ENCODE results near the gene SAE1. TPM values are rescaled to one million over a fixed set of nuclear protein-coding genes. Genes with fewer than 3 reads are reported as not detected.

SAE1 gene
- total RNA-seq, 4 donors from 2014 or later: 27.3 to 85.4 (median 51.8) TPM

- Histone ChIP-seq H3K4me3 (peak overlapping the region in 3 of 4 donors; percentile 83 to 98 (median 96)), H3K9me3 (no peaks in the 10 kb centered on the region), H3K36me3 (no peaks in the 10 kb centered on the region), H3K4me1 (peaks cover 12 to 65% (median 45%) of the 10 kb centered on the region in 4 donors), H3K27ac (peak overlapping the region; percentile 97 to 100 (median 99)), H3K27me3 (no peaks in the 10 kb centered on the region)
- no peak for TF ChIP-seq EP300 (IDR thresholded peaks at IDR 0.05; ENCODE audit: low read depth)
- TF ChIP-seq POLR2AphosphoS5 (IDR thresholded peaks at IDR 0.05): no peak
- TF ChIP-seq POLR2A (IDR thresholded peaks at IDR 0.05): no peak
- TF ChIP-seq CTCF (IDR thresholded peaks at IDR 0.05): no peak
- peak; percentile 29 for DNase-seq
- in situ Hi-C loops (cut with MboI; ENCODE audit: low pct_ligation_motif_present in 1 of 4, low pct_unique_long_range_greater_than_20kb in 1 of 4, low sequenced_read_pairs in 3 of 4) (no loop called here), intact Hi-C loops (cut with DNase I; ENCODE audit: low total_unique reads) (no loop called here)
- 14 to 35% methylated on average over 2 to 10 of the region's 10 CpGs for WGBS, 2 donors (ENCODE audit: low coverage in 1 of 2)
These were observed 98.5 kb downstream of the SAE1 start for GRCh38 chr19:47228937-47229675.

GRCh38 chr19:47229676-47230053, 99.0 kb downstream of the SAE1 start:
- TF ChIP-seq POLR2AphosphoS5 (IDR thresholded peaks at IDR 0.05) (no peak), POLR2A (IDR thresholded peaks at IDR 0.05) (peak; percentile 22), CTCF (IDR thresholded peaks at IDR 0.05) (no peak), EP300 (IDR thresholded peaks at IDR 0.05; ENCODE audit: low read depth) (no peak)
- 2% methylated on average over 9 of the region's 9 CpGs; no CpG with 5 or more reads in 1 of the 2 donors for WGBS, 2 donors (ENCODE audit: low coverage in 1 of 2)
- Histone ChIP-seq H3K36me3 (no peaks in the 10 kb centered on the region), H3K4me1 (peaks cover 12 to 65% (median 45%) of the 10 kb centered on the region in 4 donors), H3K27me3 (no peaks in the 10 kb centered on the region), H3K27ac (peak overlapping the region; percentile 97 to 100 (median 99)), H3K4me3 (peak overlapping the region; percentile 83 to 99 (median 97)), H3K9me3 (no peaks in the 10 kb centered on the region)
- in situ Hi-C loops (cut with MboI; ENCODE audit: low pct_ligation_motif_present in 1 of 4, low pct_unique_long_range_greater_than_20kb in 1 of 4, low sequenced_read_pairs in 3 of 4) (no loop called here), intact Hi-C loops (cut with DNase I; ENCODE audit: low total_unique reads) (no loop called here)
- DNase-seq: peak; percentile 38

GRCh38 chr19:47230054-47230920, 99.7 kb downstream of the SAE1 start:
- Histone ChIP-seq H3K27ac (peak overlapping the region; percentile 97 to 100 (median 99)), H3K4me1 (peaks cover 12 to 65% (median 45%) of the 10 kb centered on the region in 4 donors), H3K27me3 (no peaks in the 10 kb centered on the region), H3K36me3 (no peaks in the 10 kb centered on the region), H3K9me3 (no peaks in the 10 kb centered on the region), H3K4me3 (peak overlapping the region; percentile 83 to 99 (median 97))
- peak; percentile 82 for DNase-seq
- TF ChIP-seq EP300 (IDR thresholded peaks at IDR 0.05; ENCODE audit: low read depth) (no peak), CTCF (IDR thresholded peaks at IDR 0.05) (peak; percentile 60 to 97 (median 91))
- intact Hi-C loops (cut with DNase I; ENCODE audit: low total_unique reads) (no loop called here), in situ Hi-C loops (cut with MboI; ENCODE audit: low pct_ligation_motif_present in 1 of 4, low pct_unique_long_range_greater_than_20kb in 1 of 4, low sequenced_read_pairs in 3 of 4) (no loop called here)
- 0% methylated on average over 30 of the region's 84 CpGs; no CpG with 5 or more reads in 1 of the 2 donors for WGBS, 2 donors (ENCODE audit: low coverage in 1 of 2)

GRCh38 chr19:47230921-47231214, 100.2 kb downstream of the SAE1 start, which contains the start of gene BBC3:
Gene BBC3 (minus strand): TSS chr19:47231199. CDS start chr19:47228431, 2,768 bp downstream.
- in situ Hi-C loops (cut with MboI; ENCODE audit: low pct_ligation_motif_present in 1 of 4, low pct_unique_long_range_greater_than_20kb in 1 of 4, low sequenced_read_pairs in 3 of 4) (no loop called here), intact Hi-C loops (cut with DNase I; ENCODE audit: low total_unique reads) (no loop called here)
- H3K27ac ChIP-seq: peak within 1 kb of the TSS; percentile 97 to 100 (median 99)
- no peak for DNase-seq
- H3K36me3 ChIP-seq: no peaks in the 10 kb centered on the region
- no peaks in the 10 kb centered on the region for H3K9me3 ChIP-seq
- no peaks in the 10 kb centered on the region for H3K27me3 ChIP-seq
- H3K4me3 ChIP-seq: peak within 1 kb of the TSS; percentile 83 to 99 (median 97)
- 0% methylated on average over 5 of the region's 43 CpGs; no CpG with 5 or more reads in 1 of the 2 donors for WGBS, 2 donors (ENCODE audit: low coverage in 1 of 2)
- H3K4me1 ChIP-seq: peaks cover 12 to 59% (median 39%) of the 10 kb centered on the region in 4 donors
- no peak for TF ChIP-seq EP300 (IDR thresholded peaks at IDR 0.05; ENCODE audit: low read depth)
- TF ChIP-seq POLR2AphosphoS5 (IDR thresholded peaks at IDR 0.05): no peak
- TF ChIP-seq POLR2A (IDR thresholded peaks at IDR 0.05): no peak
- no peak for TF ChIP-seq CTCF (IDR thresholded peaks at IDR 0.05)
